ENCODE data around the gene MST1. TPM values are rescaled to one million over a fixed set of nuclear protein-coding genes. Genes with fewer than 3 reads are reported as not detected.

Gene MST1
- total RNA-seq, 1 experiment from 2014 or later = 13.8 TPM

- TF ChIP-seq ZNF396 (CRISPR knock-in tag; IDR thresholded peaks at IDR 0.05; ENCODE audit: borderline replicate concordance) = no peak
- TF ChIP-seq ZNF219 (CRISPR knock-in tag; IDR thresholded peaks at IDR 0.05; ENCODE audit: borderline replicate concordance) = no peak
- TF ChIP-seq ZNF121 (CRISPR knock-in tag; IDR thresholded peaks at IDR 0.05) = no peak
- no peak for TF ChIP-seq GABPB1 (CRISPR knock-in tag; IDR thresholded peaks at IDR 0.05)
- 0 out of 2 replicates have a peak, but pooled peaks have one; percentile 1 for TF ChIP-seq ZBTB43 (CRISPR knock-in tag; IDR thresholded peaks at IDR 0.05)
- TF ChIP-seq CTCF (IDR thresholded peaks at IDR 0.05) = 0 out of 2 replicates have a peak, but pooled peaks have one; percentile 46
- TF ChIP-seq HMGA2 (CRISPR knock-in tag; IDR thresholded peaks at IDR 0.05) = no peak
- peak; percentile 37; the same call in 1 of the 2 replicates for TF ChIP-seq USF1 (CRISPR knock-in tag; IDR thresholded peaks at IDR 0.05)
- no peak; the same call in none of the 2 replicates for TF ChIP-seq CREM (CRISPR knock-in tag; IDR thresholded peaks at IDR 0.05)
- no peak for TF ChIP-seq ATF2 (CRISPR knock-in tag; IDR thresholded peaks at IDR 0.05; ENCODE audit: borderline replicate concordance, low read depth)
- TF ChIP-seq MYBL2 (CRISPR knock-in tag; IDR thresholded peaks at IDR 0.05) = no peak; the same call in 1 of the 2 replicates
- 0 out of 2 replicates have a peak, but pooled peaks have one; percentile 89 for TF ChIP-seq JUN (CRISPR knock-in tag; IDR thresholded peaks at IDR 0.05)
- TF ChIP-seq IRF2 (CRISPR knock-in tag; IDR thresholded peaks at IDR 0.05; ENCODE audit: borderline replicate concordance, low read depth) = no peak
- peak; percentile 91 for TF ChIP-seq NFATC4 (CRISPR knock-in tag; IDR thresholded peaks at IDR 0.05)
- TF ChIP-seq ZNF232 (CRISPR knock-in tag; IDR thresholded peaks at IDR 0.05) = peak; percentile 78
- no peak; the same call in 1 of the 2 replicates for TF ChIP-seq SMAD4 (CRISPR knock-in tag; IDR thresholded peaks at IDR 0.05)
- TF ChIP-seq EMX1 (CRISPR knock-in tag; IDR thresholded peaks at IDR 0.05) = peak; percentile 67; the same call in 1 of the 2 replicates
- TF ChIP-seq ETV6 (CRISPR knock-in tag; IDR thresholded peaks at IDR 0.05) = peak; percentile 60; the same call in 1 of the 2 replicates
- peak; percentile 53; the same call in 1 of the 2 replicates for TF ChIP-seq AFF4 (CRISPR knock-in tag; IDR thresholded peaks at IDR 0.05; ENCODE audit: borderline replicate concordance)
- no peak; the same call in 1 of the 2 replicates for TF ChIP-seq RELA (CRISPR knock-in tag; IDR thresholded peaks at IDR 0.05; ENCODE audit: borderline replicate concordance)
- TF ChIP-seq MXD4 (CRISPR knock-in tag; IDR thresholded peaks at IDR 0.05; ENCODE audit: borderline replicate concordance) = no peak
- TF ChIP-seq PRRX2 (CRISPR knock-in tag; IDR thresholded peaks at IDR 0.05) = peak; percentile 62; the same call in 1 of the 2 replicates
- TF ChIP-seq TCF7 (CRISPR knock-in tag; IDR thresholded peaks at IDR 0.05; ENCODE audit: low read depth) = no peak
- TF ChIP-seq ERG (CRISPR knock-in tag; IDR thresholded peaks at IDR 0.05) = peak; percentile 5; the same call in 1 of the 2 replicates
- no peak for TF ChIP-seq ZNF317 (CRISPR knock-in tag; IDR thresholded peaks at IDR 0.05; ENCODE audit: borderline replicate concordance, low read depth)
- TF ChIP-seq FOXJ3 (CRISPR knock-in tag; IDR thresholded peaks at IDR 0.05; ENCODE audit: borderline replicate concordance) = no peak
- TF ChIP-seq ZBTB21 (CRISPR knock-in tag; IDR thresholded peaks at IDR 0.05; ENCODE audit: borderline replicate concordance) = no peak; the same call in 1 of the 2 replicates
- peak; percentile 65; the same call in 1 of the 2 replicates for TF ChIP-seq ZNF671 (CRISPR knock-in tag; IDR thresholded peaks at IDR 0.05)
These were observed 30.1 kb upstream of the MST1 start, which contains the start of gene AMIGO3 (continued) for GRCh38 chr3:49719214-49719884.

Data from WTC11 (cell line).